ENCODE data around the gene EDN3.
"Not testable (repeated sequence)": the region's sequence is repeated elsewhere in the genome, so short reads cannot be mapped to it uniquely, and the experiment has no call there.

Gene EDN3

DNA sequence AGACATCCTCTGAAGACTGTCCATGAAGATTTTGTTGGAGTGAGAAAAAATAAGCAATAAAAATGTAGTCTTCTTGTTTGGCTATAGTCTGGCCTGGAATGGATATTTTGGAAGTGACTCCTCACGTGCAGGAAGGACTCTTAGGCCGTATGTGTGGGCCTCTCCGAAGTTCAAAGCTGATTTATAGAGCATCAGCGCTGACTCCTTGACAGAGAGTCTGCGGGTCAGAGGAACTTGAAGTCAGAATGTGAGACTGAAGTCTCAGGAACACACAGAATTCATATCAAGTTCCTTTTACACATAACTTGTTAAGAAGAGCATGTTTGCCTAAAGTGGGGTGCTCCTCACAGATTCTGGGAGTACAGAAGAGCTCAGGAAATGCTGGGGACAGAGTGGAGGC is 36.1 kb downstream of the EDN3 start:
- DNase-seq (ENCODE audit: low spot score) = no peak

DNA sequence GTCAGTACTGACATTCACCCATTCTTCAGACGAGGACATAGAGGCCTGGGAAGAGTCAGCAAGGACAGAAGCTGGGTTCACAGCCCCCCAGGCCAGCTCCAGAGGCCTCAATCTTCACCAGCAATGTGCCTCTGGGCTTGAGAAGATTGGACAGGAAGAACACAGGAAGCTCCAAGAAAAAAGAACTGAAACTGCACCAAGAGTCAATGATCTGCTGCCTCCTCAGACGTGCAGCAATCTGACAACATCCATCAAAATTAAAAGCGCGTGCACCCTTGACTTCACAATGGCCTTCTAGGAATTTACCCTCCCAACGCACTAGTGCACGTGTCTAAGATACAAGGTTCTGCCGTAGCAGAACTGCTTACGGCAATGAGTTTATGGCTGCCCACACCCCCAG is 38.0 kb downstream of the EDN3 start:
- DNase-seq (ENCODE audit: low spot score) = not testable (repeated sequence)

DNA sequence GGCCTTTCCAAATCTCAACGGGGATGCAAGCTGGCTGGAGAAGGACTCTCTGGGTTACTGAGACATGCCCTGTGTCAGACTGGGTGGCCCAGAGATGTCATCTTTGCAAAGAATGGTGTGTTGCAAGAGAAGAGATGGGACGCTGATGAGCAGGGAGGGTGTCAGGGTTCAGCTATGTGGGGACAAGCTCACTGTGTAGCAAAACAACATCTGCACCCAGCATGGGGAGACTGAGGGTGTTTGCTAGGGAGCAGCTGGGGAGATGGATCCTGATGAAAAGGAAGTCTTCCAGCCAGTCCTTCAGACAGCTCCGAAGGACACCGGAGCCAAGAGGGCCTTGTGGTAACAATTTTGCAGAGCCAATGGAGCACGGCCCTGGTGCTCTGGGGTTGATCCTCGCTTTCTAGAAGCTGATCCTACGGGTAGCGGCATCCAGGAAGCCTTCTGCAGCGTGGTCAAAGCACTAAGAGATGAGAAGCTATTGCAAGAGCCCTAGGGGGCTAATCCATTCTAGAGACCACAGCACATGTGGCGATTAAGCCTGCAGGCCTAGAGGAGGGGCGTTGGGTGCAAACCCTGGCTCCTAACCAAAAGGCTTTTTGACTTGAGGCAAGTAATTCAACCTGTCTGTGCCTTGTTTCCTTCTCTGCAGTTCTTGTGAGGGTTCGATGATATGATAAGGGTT is 39.9 kb downstream of the EDN3 start:
- no peak for DNase-seq (ENCODE audit: low spot score)

DNA sequence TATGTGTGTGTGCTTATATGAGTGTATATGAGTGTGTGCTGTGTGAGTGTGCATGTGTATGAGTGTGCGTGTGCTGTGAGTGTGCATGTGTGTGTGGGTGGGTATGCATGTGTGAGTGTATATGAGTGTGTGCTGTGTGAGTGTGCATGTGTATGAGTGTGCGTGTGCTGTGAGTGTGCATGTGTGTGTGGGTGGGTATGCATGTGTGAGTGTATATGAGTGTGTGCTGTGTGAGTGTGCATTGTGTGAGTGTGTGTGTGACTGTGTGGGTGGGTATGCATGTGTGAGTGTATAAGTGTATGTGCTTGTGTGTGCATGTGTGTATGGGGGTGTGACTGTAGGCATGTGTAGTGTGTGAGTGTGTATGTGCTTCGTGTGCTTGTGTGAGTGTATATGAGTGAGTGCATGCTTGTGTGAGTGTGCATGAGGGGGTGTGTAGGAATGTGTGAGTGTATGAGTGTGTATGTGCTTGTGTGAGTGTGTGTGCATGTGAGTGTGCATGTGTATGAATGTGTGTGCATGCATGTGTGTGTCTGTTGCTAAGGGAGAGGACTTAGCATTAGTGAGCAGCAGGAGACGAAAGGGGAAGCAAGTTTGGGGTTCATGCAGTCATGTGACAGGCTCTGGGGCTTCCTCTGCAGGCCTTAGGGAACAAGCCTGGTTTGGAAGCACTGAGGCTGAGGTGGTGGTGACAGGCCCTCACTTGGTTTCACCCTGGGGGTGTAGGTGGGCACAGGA is 41.0 kb downstream of the EDN3 start:
- DNase-seq (ENCODE audit: low spot score) = not testable (repeated sequence)

DNA sequence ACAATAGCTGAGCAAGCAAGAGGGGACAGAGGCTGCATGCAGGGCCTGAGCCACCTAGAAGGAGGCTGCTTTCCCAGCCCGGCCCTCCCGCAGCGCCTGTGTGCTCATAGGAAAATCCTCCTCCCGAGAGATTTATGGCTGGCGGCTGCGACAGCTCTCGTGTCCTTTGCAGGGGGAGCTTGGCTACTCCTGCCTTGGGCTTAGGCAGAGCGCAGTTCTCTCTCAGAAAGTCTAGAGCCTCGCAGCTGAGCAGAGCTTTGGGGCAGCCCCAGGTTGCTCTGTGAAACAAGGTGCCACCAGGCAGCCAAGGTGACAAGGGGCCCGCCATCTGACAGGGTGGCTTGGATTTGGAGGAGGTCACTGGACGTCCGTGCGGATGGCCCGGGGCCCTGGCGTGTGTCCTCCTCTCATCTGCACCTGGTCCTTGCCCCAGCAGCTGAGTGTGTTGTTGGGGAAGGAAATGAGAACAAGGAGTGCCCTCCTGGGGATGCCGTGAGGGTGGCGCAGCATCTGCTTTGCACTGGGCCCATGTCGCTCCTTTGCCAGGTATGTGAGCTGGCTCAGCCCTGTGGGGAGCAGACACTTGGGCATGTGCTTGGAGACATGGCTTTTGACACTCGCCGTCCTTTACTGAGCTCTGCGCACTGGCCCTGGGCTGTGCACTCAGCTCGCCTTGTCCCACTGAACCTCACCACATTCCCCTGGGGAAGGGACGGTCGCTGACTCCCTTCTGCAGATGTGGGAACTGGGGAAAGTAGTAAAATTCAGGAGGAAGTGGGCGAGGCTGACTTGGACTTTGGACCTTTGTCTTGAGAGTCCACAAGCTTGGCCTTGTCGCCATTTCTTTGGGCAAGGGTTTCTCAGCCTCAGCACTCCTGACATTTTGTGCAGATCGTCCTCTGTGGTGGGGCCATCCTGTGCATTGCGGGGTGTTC is 41.9 kb downstream of the EDN3 start:
- no peak for DNase-seq (ENCODE audit: low spot score)

DNA sequence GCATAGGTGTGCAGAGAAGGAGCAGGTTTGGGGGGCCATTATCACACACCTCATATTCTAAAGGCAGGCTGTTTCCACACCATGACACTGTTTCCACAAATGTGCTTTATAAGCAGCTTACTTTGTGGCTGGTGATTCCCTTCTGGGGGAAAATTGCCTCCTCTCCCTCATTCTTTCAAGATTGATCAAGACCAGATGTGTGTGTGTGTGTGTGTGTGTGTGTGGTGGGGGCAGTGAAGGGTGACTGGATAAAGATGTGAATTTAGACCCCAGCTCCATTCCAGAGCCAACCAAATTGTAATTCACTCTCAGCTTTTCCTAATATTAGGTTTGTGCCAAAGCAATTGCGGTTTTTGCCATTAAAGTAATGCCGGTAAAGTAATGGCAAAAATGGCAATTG is 45.6 kb downstream of the EDN3 start:
- no peak for DNase-seq (ENCODE audit: low spot score)

DNA sequence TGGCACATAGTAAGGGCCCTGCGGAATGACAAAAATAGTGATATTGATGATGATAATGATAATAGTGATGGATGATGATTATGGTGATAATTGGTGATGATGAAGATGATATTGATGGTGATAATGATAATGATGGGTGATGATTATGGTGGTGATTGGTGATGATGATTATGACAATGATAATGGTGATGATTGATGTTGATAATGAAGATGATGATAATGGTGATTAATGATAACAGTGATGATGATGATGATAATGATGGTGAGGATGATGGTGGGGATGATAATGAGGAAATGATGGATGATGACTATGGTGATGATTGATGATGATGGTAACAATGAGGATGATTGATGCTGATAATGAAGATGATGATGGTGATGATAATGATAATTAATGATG is 48.9 kb downstream of the EDN3 start:
- DNase-seq (ENCODE audit: low spot score) = no peak

DNA sequence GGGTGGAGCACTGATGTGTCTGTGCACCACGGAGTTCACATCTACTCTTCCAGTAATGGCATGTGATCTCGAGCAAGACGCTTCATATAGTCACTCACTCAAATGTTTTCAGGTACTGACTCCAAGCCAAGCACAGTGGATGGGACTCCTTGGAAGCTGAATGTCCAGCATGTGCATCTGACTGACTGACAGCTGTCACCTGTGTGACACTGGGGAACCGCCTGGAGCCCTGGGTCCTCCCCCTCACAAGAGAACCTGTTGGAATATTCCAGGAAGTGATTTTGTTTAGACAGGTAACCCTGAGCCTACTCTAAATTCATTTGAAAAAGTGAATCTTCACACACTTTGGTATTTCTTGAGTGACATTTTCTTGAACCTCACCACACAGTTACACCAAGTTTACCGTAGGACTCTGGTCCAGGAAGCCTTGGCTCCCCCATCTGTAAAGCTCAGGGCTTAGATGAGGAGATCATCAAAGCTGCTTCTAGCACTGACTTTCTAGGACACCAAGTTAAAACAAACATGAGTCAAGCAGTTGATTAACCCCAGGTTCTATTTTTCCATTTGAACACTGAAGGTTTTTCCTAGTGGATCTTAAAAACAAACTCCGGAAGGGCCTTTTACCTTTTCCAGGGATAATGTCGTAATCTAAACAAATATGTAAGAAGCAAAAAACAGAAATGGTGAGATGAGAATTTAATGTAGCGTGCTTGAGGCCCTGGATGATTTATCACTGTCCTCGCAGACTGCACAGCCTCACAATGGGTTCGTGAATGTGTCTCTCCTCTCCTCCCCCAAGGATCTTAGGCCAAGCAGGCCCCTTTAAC is 50.1 kb downstream of the EDN3 start:
- no peak for DNase-seq (ENCODE audit: low spot score)

DNA sequence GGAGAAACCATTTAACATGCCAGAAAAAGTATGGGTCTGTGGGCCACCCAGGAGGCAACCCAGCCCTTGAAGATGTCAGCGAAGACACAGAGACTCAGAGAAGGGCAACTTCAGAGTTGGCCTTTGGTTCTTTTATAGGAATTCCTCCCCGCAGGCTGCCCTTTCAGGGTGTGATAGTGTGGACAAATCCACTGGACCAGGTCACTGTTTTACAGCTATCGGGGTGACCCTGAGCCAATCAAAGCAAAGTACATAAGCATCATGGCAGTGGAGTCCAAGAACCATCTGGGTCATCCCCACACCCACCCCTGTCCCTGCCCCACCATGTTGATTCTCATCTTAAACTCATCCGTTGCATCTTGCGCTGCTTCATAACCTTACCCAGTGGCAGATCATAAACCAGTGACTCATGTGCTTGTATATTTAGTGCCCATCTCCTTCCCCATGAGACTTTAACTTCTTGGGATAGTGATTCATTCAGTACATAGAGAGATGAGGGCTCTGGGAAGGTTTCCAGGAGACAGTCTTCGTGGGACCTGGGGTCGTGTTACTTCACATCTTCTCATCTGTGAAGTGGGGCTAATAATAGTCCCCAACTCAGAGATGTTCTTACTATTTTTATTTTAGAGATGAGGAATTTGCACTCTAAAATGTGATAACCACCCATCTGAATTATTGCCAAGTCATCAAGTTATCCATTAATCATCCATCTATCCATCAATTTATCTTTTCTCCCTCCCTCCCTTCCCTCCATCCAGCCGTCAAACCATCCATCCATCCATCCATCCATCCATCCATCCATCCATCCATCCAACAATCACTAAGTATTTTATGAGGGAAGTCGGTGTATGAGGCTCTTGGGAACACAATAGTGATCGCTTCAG is 51.0 kb downstream of the EDN3 start:
- peak; percentile 50 for DNase-seq (ENCODE audit: low spot score)

DNA sequence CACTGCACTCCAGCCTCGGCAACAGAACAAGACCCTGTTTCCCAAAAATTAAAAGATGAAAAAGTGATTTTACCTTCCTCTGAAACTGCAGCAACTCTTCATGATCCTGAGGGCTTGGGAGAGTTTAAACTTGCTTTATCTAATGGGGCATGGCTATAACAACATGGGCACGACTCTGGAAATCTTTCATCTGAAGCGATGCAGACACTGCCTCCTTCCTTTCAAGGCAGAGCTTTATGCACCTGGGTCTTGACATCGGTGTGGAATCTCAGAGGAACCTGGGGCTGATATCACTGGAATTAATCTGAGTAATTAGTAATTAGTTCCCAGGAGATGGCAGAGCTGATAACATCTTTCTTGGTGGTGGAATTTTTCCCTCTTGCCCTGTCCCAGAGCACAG is 52.1 kb downstream of the EDN3 start:
- DNase-seq (ENCODE audit: low spot score) = no peak

DNA sequence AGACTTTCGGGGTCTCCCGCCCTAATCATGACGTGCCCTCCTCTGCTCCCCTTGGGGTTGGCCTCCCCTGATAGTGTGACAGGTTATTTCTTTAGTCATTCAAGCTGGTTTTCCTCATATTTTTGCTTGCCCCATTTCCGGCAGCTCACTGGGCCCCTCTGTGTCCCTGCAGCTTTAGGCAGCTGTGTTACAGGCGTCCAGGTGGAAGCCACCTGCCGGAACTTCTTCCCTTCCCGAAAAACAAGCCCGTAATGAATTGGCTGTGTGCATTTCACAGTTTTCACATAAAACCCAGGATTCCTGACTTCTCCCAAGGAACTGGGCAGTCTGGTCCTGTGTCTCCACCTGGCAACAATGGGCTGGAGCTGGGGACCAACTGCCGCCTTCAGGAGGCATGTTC is 52.6 kb downstream of the EDN3 start:
- DNase-seq (ENCODE audit: low spot score) = no peak

DNA sequence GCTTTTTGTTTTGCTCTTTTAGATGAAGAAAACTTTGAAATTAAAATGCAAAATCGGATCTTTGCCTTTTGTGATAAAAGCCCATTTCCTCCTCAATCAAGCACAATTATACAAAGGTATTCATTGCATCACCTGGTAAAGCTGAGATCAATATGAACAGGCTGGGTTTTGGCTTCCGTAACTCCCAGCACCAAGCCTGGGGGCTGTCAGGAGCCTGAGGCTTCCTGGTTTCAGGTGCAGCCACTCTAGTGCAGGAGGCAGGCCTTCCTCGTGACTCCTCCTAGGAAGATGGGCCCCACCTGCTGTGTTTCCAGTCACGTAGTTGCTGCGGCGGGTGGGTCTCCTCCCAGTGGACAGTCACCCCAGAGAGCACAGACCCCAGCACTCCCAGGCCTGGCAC is 54.0 kb downstream of the EDN3 start:
- no peak for DNase-seq (ENCODE audit: low spot score)

DNA sequence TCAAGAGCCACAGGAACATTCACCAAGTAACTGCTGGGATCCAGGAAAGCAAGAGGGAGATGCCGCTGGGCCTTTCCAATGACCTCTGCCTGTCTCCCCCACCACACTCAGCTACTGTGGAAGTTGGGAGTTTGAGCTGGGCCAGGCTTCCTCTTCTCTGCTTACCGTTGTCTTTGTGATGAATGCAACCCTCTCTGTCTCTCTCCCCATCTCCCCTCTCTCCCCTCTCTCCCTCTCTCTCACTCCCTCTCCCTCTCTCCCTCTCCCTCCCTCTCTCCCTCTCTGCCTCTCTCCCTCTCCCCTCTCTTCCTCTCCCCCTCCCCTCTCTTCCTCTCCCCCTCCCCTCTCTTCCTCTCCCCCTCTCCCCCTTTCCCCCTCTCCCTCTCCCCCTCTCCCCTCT is 54.8 kb downstream of the EDN3 start:
- no peak for DNase-seq (ENCODE audit: low spot score)

DNA sequence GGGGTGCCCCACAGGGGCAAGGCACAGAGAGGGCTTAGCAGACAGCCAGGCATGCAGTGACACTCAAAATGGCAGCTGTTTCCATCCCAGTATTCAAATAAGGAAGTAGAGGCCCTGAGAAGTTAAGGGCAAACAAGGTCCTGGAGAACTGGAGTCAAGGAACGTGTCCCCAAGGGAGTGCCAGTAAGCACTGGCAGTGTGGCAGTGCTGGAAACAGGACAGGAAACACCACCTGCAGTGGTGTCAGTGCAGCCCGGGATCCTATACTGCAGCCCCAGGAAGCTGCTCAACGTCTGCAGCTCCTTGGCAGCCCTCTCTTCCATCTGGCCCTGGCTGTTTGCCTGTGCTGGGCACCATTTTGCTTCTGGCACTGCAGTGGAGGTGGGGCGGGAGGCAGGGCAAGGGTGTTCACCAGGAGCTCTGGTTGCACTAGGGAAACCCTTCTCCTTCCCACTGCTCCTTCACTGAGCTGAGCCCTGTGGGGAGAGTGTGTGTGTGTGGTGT is 56.3 kb downstream of the EDN3 start:
- DNase-seq (ENCODE audit: low spot score) = no peak

DNA sequence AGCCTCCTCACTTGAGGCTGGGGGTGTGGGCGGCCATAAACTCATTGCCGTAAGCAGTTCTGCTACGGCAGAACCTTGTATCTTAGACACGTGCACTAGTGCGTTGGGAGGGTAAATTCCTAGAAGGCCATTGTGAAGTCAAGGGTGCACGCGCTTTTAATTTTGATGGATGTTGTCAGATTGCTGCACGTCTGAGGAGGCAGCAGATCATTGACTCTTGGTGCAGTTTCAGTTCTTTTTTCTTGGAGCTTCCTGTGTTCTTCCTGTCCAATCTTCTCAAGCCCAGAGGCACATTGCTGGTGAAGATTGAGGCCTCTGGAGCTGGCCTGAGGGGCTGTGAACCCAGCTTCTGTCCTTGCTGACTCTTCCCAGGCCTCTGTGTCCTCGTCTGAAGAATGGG is 58.4 kb downstream of the EDN3 start:
- DNase-seq (ENCODE audit: low spot score) = not testable (repeated sequence)

DNA sequence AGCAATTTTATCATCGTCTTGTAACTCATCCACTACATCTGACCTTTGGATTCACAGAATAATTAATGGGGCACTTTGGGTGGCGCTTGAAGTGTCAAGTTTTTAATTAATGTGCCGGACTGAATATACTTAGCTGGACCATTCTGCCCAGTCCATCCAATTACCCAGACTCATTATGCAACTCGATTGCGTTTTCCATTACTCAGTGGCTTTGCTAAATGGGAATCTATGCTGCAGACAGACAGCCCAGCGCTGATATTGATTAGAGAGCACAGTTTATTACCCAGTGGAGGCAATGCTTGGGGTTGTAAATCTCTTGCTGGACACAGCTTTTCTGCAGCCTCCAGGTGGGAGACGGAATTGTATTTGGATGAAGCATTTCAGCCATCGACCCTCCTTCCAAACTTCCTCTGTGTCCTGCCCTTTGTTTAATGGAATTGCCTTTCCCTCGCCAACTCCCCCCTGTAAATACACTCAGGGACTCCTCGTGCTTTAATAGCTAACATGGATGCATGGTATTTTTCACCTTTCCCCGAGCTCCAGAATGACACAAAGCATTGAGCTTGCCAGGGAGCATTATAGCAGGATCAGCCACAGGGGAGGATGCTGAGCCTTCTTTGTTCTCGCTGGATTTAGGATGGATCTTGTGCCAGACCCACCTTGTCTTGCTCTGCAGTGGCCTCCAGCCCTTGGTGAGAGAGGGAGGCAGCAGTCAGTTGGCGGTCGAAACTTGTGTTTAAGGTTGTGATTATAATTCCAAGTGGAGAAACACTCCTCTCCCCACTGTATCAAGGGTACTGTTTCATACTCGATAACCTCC is 59.7 kb downstream of the EDN3 start:
- DNase-seq (ENCODE audit: low spot score) = no peak

DNA sequence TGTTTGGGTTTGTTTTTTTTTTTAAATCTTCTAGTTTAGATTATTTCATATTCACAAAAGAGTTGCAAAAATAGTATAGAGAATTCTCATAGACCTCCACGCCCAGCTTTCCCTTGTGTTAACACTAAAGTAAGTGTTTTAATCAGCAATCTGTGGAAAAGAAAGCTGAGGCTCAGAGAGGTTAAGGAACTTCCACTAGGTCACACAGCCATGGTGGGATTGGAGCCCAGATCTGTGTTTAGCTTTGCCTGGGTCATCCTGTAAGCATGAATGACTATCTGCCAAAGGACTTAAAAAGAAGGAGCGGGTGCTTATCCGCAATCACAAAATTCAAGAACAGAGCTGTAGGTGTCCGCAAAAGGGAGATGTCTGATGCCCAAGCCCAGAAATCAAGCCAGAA is 60.5 kb downstream of the EDN3 start:
- DNase-seq (ENCODE audit: low spot score) = no peak

DNA sequence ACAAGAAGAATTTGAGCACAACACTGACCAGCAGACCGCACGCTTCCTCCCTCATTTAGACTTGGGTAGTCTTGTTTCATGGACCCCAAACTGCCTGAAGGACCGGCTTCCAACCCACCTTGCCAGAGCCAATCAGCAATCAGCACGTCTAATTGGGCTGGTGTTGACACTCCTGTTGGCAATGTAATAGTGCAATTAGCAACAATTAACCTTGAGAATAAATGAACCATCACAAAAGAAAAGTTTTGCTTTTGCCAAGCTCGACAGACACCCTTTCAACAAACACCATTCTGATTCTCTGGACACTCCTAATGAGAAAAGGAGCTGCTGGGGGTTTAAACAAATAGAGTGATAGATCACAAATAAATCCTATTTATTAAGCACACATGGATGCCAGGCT is 61.0 kb downstream of the EDN3 start:
- no peak for DNase-seq (ENCODE audit: low spot score)

DNA sequence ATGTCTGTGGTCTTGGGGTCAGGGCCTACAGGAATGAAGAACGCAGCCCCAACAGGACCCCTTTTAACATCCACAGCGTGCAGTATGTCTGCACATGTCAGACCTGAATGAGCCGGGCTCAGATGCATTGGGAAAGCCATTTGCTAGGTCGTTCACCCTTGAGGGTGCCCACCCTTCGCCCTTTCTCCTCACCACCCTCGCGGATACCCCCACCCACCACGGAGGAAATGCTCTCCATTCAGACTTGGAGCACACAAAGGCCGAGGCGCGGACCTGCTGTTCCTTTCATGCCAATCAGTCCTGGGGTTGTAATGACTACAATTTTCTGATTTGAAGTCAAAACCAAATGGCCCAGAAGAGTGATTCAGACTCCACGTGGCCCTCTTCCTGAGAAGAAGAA is 62.7 kb downstream of the EDN3 start:
- no peak for DNase-seq (ENCODE audit: low spot score)

DNA sequence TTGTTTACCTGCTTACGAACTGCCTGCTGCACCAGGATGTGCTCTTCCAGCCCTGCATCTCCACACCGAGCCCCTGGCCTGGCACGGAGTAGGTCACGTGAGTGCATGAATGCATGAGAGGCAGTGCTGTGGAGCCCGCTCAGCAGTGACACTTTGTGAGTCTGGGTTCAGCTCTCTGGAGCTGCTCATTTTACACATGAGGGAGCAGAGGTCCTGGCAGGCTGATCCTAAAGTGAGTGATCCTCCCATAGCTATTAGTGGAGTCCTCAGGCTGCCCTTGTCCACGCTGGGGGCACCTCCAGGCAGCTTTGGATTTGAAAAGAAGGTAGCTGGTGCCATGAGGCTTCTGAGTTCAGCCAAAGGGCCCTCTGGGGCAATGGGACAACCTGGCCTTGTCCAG is 64.2 kb downstream of the EDN3 start:
- no peak for DNase-seq (ENCODE audit: low spot score)

All from LoVo (cell line).